Spleen (tissue), 11 donors: ENCODE data around the gene DHRS11. TPM values are rescaled to one million over a fixed set of nuclear protein-coding genes. Genes with fewer than 3 reads are reported as not detected.
A peak's percentile ranks its signal among the peaks of the same experiment; 100 is the strongest.

Source experiments
- DNase-seq: peaks from one replicate; pipeline ENCODE4 v3.0.0-alpha.2; 2020
- H3K27ac ChIP-seq, 8 donors: fragments of 200-600 bp; sonication (generic) in 7 of 8; 1 replicate in 4 of 8; 2 replicates in 4 of 8; pipeline versions ENCODE4 v1.5.0 to v1.8.0; 2016 to 2021; ENCODE audit warnings: inconsistent platforms in 4 of 8, mild to moderate bottlenecking in 4 of 8, moderate library complexity in 1 of 8
- H3K27me3 ChIP-seq, 7 donors: fragments of 200-600 bp; sonication (generic) in 6 of 7; replicated peaks in 1 of 7; 1 replicate in 4 of 7; 2 replicates in 3 of 7; pipeline versions ENCODE4 v1.5.0 to v1.8.0; 2016 to 2021; ENCODE audit warnings: inconsistent platforms in 3 of 7, mild to moderate bottlenecking in 1 of 7
- H3K36me3 ChIP-seq, 6 donors: fragments of 200-600 bp; sonication (generic) in 5 of 6; 1 replicate in 4 of 6; 2 replicates in 2 of 6; pipeline versions ENCODE4 v1.5.0 to v1.8.0; 2016 to 2021; ENCODE audit warnings: inconsistent platforms in 2 of 6
- H3K4me1 ChIP-seq, 6 donors: fragments of 200-600 bp; sonication (generic) in 5 of 6; 1 replicate in 3 of 6; 2 replicates in 3 of 6; pipeline versions ENCODE4 v1.5.0 to v1.8.0; 2016 to 2021; ENCODE audit warnings: inconsistent platforms in 3 of 6
- H3K4me3 ChIP-seq, 8 donors: fragments of 200-600 bp; sonication (generic) in 7 of 8; 1 replicate in 4 of 8; 2 replicates in 4 of 8; pipeline versions ENCODE4 v1.5.0 to v1.8.0; 2016 to 2021; ENCODE audit warnings: inconsistent platforms in 4 of 8, mild to moderate bottlenecking in 4 of 8, moderate library complexity in 2 of 8
- H3K9me3 ChIP-seq, 8 donors: fragments of 200-600 bp; sonication (generic) in 7 of 8; 1 replicate in 4 of 8; 2 replicates in 4 of 8; pipeline versions ENCODE4 v1.5.0 to v1.8.0; 2016 to 2021; ENCODE audit warnings: inconsistent platforms in 4 of 8
- POLR2A ChIP-seq, 3 donors: fragments of 450-650 bp; IDR thresholded peaks; one replicate each; pipeline ENCODE4 v1.5.1; 2017; ENCODE audit warnings: antibody characterized with exemption in 3 of 3, mild to moderate bottlenecking in 1 of 3
- POLR2AphosphoS5 ChIP-seq, 3 donors: sonication (generic); formaldehyde crosslinking; IDR thresholded peaks; one replicate each; pipeline ENCODE4 v1.5.1; 2017; ENCODE audit warnings: antibody characterized with exemption in 3 of 3
- WGBS, 5 donors: extraction: QIAGEN DNeasy Blood & Tissue Kit in 3 of 5; methylation state at CpG; one replicate each; pipeline versions ENCODE4 v1.1.5 to v1.1.7; 2013 to 2018; 5-methylcytosine and 5-hydroxymethylcytosine counted together
- intact Hi-C: fragments of 100-400 bp; cut with DNase I; formaldehyde crosslinking; loops from one replicate; pipeline ENCODE4 v1.15.0; 2023; ENCODE audit warnings: low total_unique reads
- polyA plus RNA-seq, 3 donors: library from polyadenylated mRNA; stranded (reverse); fragments of 200-250 nt; gene quantifications; one replicate each; pipeline ENCODE4 v1.2.1, GENCODE V29; 2013
- total RNA-seq, 7 donors: library from RNA; depleted of rRNA in 3 of 7; stranded (reverse); fragments of >200 nt in 3 of 7; fragmentation: NEBNext Ultra II Directional in 4 of 7; extraction: Animal tissue kit (Norgen Biotek cat#: 25700) in 4 of 7; gene quantifications; one replicate each; pipeline versions ENCODE4 v1.1.0 to v1.2.1, GENCODE V29; 2016 to 2021
- TF ChIP-seq, protein P1 (sequence below), 11 experiments: fragments of 200-600 bp in 7 of 11; fragments of 450-650 bp in 4 of 11; sonication (generic) in 4 of 11; IDR thresholded peaks in 8 of 11; conservative IDR thresholded peaks in 3 of 11; 1 replicate in 7 of 11; 2 replicates in 4 of 11; pipeline versions ENCODE4 v1.4.0 to v1.8.0; 2016 to 2021; ENCODE audit warnings: antibody characterized with exemption in 11 of 11, inconsistent platforms in 4 of 11, mild to moderate bottlenecking in 1 of 11
- donor health status: healthy with polysubstance abuse.
- donor health status: DM: no; HTN: no; CAD: no; lungs with moderate emphysema.
- donor health status: DM: no; HTN: no; CAD: no.
- donor health status: Bipolar disorder and iron deficiency.
- donor health status: healthy.
- donor health status: DM: no; HTN: no; CAD: no.
- donor health status: DM: yes; HTN: yes; CAD: no.

DHRS11 gene
- total and polyA plus RNA-seq, 10 donors: 3.9 to 7.8 (median 4.9) TPM

DNA sequence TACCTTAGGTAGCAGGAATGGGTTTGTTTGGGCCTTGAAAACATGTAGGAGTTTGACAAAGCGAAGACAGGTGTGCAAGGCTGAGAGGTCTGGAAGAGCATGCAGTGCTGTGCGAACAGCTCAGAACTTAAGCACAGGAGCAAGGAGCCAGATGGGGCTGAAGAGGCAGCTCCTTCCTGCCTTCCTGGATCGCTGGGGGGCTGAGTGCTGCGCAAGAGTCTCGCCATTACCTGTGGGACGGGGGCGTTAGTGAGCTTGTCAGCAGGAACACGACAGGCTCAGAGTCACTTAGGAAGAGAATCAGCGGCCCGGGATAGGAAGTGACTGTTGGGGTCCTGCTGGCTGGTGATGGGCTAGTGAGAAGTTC is 9.2 kb downstream of the DHRS11 start:
- no peaks in the 10 kb centered on the region for H3K27me3 ChIP-seq
- WGBS, 5 donors: 10 to 17% (median 12%) methylated on average over 9 to 10 of the region's 10 CpGs
- H3K4me3 ChIP-seq: peak overlapping the region; percentile 85 to 100 (median 97)
- no peaks in the 10 kb centered on the region for H3K9me3 ChIP-seq
- H3K4me1 ChIP-seq: peaks cover 11 to 54% (median 35%) of the 10 kb centered on the region in 6 donors
- intact Hi-C loops: no loop called here
- no peaks in the 10 kb centered on the region for H3K36me3 ChIP-seq
- DNase-seq: no peak
- H3K27ac ChIP-seq: peak overlapping the region; percentile 66 to 90 (median 88)
- TF ChIP-seq, protein P1, sequence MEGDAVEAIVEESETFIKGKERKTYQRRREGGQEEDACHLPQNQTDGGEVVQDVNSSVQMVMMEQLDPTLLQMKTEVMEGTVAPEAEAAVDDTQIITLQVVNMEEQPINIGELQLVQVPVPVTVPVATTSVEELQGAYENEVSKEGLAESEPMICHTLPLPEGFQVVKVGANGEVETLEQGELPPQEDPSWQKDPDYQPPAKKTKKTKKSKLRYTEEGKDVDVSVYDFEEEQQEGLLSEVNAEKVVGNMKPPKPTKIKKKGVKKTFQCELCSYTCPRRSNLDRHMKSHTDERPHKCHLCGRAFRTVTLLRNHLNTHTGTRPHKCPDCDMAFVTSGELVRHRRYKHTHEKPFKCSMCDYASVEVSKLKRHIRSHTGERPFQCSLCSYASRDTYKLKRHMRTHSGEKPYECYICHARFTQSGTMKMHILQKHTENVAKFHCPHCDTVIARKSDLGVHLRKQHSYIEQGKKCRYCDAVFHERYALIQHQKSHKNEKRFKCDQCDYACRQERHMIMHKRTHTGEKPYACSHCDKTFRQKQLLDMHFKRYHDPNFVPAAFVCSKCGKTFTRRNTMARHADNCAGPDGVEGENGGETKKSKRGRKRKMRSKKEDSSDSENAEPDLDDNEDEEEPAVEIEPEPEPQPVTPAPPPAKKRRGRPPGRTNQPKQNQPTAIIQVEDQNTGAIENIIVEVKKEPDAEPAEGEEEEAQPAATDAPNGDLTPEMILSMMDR (IDR thresholded peaks at IDR 0.05 in 8 of 11, conservative IDR thresholded peaks at IDR 0.05 in 3 of 11): no peak
- TF ChIP-seq POLR2AphosphoS5 (IDR thresholded peaks at IDR 0.05) (no peak), POLR2A (IDR thresholded peaks at IDR 0.05) (no peak)

DNA sequence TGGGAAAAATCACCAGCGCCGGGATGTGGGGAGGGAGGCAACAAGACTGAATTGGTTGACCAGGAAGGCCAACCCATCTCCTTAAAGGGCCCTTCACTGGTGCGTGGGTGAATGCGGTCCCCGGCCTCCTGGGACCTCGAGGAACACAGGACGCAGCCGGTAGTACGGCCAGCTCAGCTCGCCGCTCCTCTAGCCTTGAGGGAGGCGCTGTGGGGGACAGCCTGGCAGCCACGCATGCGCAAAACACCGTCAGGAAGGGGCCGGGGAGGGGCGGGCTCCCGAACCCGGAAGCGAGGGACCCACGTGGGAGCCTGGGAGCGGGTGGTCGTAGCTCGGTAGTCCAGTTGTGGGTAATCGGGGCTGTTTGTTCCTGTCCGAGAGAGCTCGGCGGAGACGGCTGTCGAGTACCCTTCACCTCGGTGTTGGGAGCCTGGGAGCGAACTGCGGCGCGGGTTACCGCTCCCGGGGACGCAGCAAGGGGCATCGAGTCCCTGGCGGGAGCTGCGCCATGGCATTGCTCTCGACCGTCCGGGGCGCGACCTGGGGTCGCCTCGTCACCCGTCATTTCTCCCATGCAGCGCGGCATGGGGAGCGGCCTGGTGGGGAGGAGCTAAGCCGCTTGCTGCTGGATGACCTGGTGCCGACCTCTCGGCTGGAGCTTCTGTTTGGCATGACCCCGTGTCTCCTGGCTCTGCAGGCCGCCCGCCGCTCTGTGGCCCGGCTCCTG is 9.8 kb downstream of the DHRS11 start, which contains the start of gene MRM1:
MRM1 (plus strand) TSS at position 281 of the 727 bp plus-strand sequence; CDS start at position 509, 228 bp downstream.
- H3K27me3 ChIP-seq: no peaks in the 10 kb centered on the region
- TF ChIP-seq, protein P1 (IDR thresholded peaks at IDR 0.05 in 8 of 11, conservative IDR thresholded peaks at IDR 0.05 in 3 of 11): peak in 1 of 11 experiments; percentile 14
- TF ChIP-seq POLR2A (IDR thresholded peaks at IDR 0.05) (peak in 2 of 3 donors; percentile 49 to 63), POLR2AphosphoS5 (IDR thresholded peaks at IDR 0.05) (peak; percentile 94 to 98 (median 97))
- peak; percentile 97 for DNase-seq
- H3K4me1 ChIP-seq: peaks cover 11 to 56% (median 35%) of the 10 kb centered on the region in 6 donors
- H3K36me3 ChIP-seq: no peaks in the 10 kb centered on the region
- H3K27ac ChIP-seq: peak within 1 kb of the TSS; percentile 66 to 90 (median 88)
- no peaks in the 10 kb centered on the region for H3K9me3 ChIP-seq
- peak within 1 kb of the TSS; percentile 85 to 100 (median 97) for H3K4me3 ChIP-seq
- intact Hi-C loops: no loop called here
- WGBS, 5 donors: 0 to 1% (median 0%) methylated on average over 17 to 60 of the region's 60 CpGs

DNA sequence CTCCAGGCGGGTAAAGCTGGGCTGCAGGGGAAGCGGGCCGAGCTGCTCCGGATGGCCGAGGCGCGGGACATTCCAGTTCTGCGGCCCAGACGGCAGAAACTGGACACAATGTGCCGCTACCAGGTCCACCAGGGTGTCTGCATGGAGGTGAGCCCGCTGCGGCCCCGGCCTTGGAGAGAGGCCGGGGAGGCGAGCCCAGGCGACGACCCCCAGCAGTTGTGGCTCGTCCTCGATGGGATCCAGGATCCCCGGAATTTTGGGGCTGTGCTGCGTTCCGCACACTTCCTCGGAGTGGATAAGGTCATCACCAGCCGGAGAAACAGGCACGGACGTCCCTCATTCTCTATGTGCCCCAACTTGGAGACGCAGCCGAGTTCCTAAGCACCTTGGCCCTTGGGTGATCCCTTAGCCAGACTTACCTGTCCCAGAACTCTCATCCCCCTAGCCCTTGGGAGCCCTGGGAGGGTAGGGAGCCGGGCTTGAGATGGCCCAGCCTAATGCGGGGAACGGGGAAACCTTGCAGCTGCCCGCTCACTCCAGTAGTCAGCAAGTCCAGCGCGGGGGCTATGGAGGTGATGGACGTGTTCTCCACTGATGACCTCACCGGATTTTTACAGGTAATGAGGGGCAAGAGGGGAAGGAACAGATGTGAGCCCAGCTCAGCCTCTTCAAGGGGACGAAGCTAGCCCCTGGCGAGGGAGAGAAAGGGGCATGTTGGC is 10.5 kb downstream of the DHRS11 start:
- intact Hi-C loops: no loop called here

More for the DNA sequence above, 10.5 kb downstream of the DHRS11 start:
- 1 to 2% (median 2%) methylated on average over 28 to 38 of the region's 38 CpGs for WGBS, 5 donors
- Histone ChIP-seq H3K4me1 (peaks cover 11 to 56% (median 35%) of the 10 kb centered on the region in 6 donors), H3K27me3 (no peaks in the 10 kb centered on the region), H3K4me3 (peak overlapping the region; percentile 85 to 100 (median 97)), H3K36me3 (no peaks in the 10 kb centered on the region), H3K9me3 (no peaks in the 10 kb centered on the region), H3K27ac (peak overlapping the region; percentile 66 to 90 (median 88))
- peak; percentile 80 for DNase-seq
- TF ChIP-seq, protein P1 (IDR thresholded peaks at IDR 0.05 in 8 of 11, conservative IDR thresholded peaks at IDR 0.05 in 3 of 11): no peak
- TF ChIP-seq POLR2AphosphoS5 (IDR thresholded peaks at IDR 0.05) (no peak), POLR2A (IDR thresholded peaks at IDR 0.05) (no peak)
